GM12875 (cell line): ENCODE results near the gene MMS22L.

Source experiments
- H3K4me3 ChIP-seq: one replicate; pipeline ENCODE4 v1.5.1; 2011; ENCODE audit warnings: low read depth, low read length, control low read depth
- CTCF ChIP-seq: IDR thresholded peaks from 2 replicates; pipeline ENCODE4 v1.5.1; 2011; ENCODE audit warnings: low read depth, mild to moderate bottlenecking, control low read depth, inconsistent platforms, low read length, moderate library complexity, borderline replicate concordance; ENCODE audit not compliant: insufficient read depth

MMS22L gene

DNA sequence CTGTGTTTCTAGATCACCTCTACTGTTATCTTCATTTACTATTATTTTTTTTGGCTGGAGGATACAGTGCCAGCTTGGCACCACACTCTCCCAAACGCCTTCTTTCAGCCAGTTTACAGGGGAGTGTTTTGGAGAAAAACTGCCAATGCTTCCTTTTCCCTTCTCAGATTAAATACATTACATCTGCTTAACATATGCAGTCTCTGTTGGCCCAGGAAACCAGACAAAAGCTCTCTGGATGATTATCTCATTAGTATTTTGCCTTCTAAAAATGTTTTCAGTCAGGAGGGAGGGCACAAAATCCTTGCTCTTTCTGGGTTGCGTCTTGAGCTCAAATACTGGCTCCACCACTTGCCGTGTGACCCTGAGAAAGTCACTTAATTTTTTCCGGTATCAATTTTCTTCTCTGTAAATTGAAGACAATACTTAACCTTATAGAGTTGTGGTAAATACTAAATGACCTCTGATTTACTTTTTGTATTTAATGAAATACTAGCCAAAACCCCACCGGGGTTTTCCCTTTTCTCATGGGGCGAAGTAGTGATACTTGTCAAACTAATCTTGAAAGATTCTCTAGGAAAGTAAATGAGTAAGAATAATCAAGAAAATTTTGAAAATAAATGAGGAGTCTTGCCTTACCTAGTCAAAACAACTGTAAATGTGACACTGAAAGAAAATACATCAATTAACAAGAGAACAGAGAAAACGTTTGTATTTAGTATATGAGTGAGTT is 146.2 kb downstream of the MMS22L start:
- no peak overlapping the region for H3K4me3 ChIP-seq
- TF ChIP-seq CTCF, result no peak

DNA sequence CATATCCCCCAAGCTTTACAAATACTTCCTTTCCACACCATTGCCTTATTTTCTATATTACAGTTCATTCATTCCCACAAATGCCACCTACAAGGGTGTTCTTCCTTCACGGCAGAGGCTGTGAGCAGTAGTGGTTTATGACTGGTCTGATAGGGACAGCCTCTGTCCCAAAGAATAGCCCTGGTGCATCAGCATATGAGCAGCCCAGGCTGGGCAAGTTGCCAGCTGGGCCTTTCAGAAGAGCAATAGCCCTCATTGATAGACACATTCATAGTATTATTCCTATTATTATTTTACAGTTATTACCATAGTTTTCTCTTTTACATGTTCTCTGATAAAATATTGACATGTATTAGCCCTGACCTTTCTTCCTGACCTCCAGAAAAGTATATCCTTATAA is 149.9 kb downstream of the MMS22L start:
- no peak for TF ChIP-seq CTCF
- H3K4me3 ChIP-seq, result no peak overlapping the region

DNA sequence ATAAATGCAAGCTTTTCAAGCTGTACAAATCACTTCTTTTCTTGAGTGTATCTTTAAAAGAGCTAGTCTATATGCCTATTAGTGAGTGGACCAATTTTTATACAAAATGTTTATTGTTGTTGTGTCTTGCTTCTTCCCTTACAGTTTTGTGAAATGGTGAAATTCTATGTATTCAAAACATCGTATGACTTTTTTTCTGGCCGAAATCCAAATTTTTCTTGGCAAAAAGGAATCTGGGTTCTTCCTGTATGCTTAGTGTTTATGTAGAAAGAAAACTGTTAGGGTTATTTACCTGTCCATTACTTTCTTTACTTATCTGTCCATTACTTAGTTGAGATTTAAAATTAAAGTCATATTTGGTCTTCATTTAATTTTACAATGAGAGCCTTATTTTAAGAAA is 153.9 kb downstream of the MMS22L start:
- no peak for TF ChIP-seq CTCF
- no peak overlapping the region for H3K4me3 ChIP-seq

DNA sequence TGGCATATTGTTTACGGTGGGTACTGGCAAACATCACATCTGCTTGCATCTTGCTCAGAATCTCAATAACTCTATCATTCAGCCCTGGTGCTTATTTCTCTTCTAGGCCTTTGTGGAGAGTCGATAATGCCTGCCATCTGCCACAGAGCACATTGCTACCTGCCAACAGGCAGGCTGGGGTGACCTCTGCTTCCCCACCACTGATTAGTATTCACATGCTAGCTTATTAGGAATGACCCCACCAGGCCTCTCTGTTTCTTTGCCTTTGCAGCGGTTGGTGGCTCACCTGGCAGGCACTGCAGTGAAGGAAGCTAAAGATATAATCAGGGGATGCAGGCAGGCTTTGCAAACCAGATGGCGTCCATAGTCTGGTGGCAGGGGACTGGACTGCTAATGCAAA is 154.5 kb downstream of the MMS22L start:
- no peak for TF ChIP-seq CTCF
- H3K4me3 ChIP-seq, result no peak overlapping the region

DNA sequence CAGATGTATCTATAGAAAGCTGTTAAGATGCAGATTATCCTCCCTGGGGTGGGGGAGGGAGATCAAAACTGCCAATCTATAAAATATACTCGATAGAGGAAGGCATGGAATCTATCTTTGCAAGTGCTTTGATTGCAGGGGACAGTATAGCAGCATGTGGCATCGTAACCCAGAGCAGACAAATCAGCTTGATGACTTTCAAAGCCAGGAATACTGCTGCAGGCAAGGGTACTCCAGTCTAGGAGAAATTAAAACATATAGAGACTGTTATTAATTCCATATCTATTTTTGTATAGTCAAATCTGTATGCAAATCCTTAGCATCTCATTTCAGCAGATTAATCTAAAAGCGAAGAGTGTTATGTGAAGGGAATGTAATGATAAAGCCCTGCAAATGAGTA is 159.4 kb downstream of the MMS22L start:
- H3K4me3 ChIP-seq, result no peak overlapping the region
- no peak for TF ChIP-seq CTCF

DNA sequence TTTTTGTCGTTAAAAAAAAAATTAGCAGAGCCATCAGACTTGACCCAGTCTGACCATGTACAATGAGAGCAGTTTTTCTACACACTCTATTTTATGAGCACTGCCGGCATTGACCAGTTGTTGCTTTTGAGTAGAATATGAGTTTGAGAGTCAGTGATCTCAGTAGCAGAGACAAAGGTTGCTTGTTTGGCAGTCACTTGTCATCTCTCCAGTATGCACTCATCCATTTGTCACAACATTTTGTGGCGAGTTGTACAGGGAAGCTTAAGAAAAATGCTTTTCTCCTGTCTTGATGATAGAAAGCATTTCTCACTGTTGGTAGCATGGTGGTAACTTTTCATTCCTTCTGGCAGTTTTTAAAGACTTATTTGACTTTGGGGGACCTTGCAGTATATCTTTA is 159.9 kb downstream of the MMS22L start:
- H3K4me3 ChIP-seq, result no peak overlapping the region

More for the DNA sequence above, 159.9 kb downstream of the MMS22L start:
- TF ChIP-seq CTCF, result no peak
